Effector memory CD8-positive, alpha-beta T cell (primary cell): ENCODE measurements around the gene FCHO1.
A peak's percentile ranks its signal among the peaks of the same experiment; 100 is the strongest.

Source experiments
- ATAC-seq: fragments of 150-1000 bp; cut with Tn5 transposase; replicated peaks from 2 replicates; pipeline ENCODE4 v1.10.0; 2021; ENCODE audit warnings: mild to moderate bottlenecking, moderate library complexity
- DNase-seq, 3 experiments: peaks; one replicate each; pipeline ENCODE4 v3.0.0; 2021
- H3K27ac Mint-ChIP-seq, 2 donors: one replicate each; pipeline ENCODE4 v1.8.0; 2022; ENCODE audit warnings: mild to moderate bottlenecking in 2 of 2, mixed read lengths in 2 of 2, moderate library complexity in 2 of 2
- H3K27me3 Mint-ChIP-seq, 2 donors: one replicate each; pipeline ENCODE4 v1.8.0; 2022; ENCODE audit warnings: mixed read lengths in 2 of 2
- H3K36me3 Mint-ChIP-seq: one replicate; pipeline ENCODE4 v1.8.0; 2022; ENCODE audit warnings: mild to moderate bottlenecking, moderate library complexity, mixed read lengths; ENCODE audit not compliant: insufficient read depth
- H3K4me1 Mint-ChIP-seq, 2 donors: one replicate each; pipeline ENCODE4 v1.8.0; 2022; ENCODE audit warnings: low read depth in 2 of 2, mixed read lengths in 2 of 2
- H3K4me3 Mint-ChIP-seq, 2 donors: one replicate each; pipeline ENCODE4 v1.8.0; 2022; ENCODE audit warnings: mild to moderate bottlenecking in 2 of 2, mixed read lengths in 2 of 2, moderate library complexity in 2 of 2
- H3K9me3 Mint-ChIP-seq, 2 donors: one replicate each; pipeline ENCODE4 v1.8.0; 2022; ENCODE audit warnings: mixed read lengths in 2 of 2

Gene FCHO1

GRCh38 chr19:17743874-17744580 lies 7.2 kb upstream of the FCHO1 start:
- ATAC-seq, result no peak
- Mint-ChIP-seq H3K36me3 (peaks cover 15% of the 10 kb centered on the region), H3K4me1 (peaks cover 19 to 20% of the 10 kb centered on the region in 2 donors), H3K27me3 (no peaks in the 10 kb centered on the region), H3K4me3 (no peak overlapping the region), H3K27ac (no peak overlapping the region), H3K9me3 (no peaks in the 10 kb centered on the region)
- DNase-seq, result no peak

- peak; percentile 86 for ATAC-seq
- H3K27me3 Mint-ChIP-seq, result no peaks in the 10 kb centered on the region
- H3K36me3 Mint-ChIP-seq, result peaks cover 21% of the 10 kb centered on the region
- H3K9me3 Mint-ChIP-seq, result no peaks in the 10 kb centered on the region
- H3K27ac Mint-ChIP-seq, result peak overlapping the region; percentile 64 to 98
- peaks cover 38 to 40% of the 10 kb centered on the region in 2 donors for H3K4me1 Mint-ChIP-seq
- peak overlapping the region; percentile 92 to 96 for H3K4me3 Mint-ChIP-seq
- DNase-seq, result peak; percentile 89 to 95 (median 92)
Observed at GRCh38 chr19:17747205-17748098, 3.8 kb upstream of the FCHO1 start.

- no peaks in the 10 kb centered on the region for H3K27me3 Mint-ChIP-seq
- peaks cover 38 to 40% of the 10 kb centered on the region in 2 donors for H3K4me1 Mint-ChIP-seq
- H3K9me3 Mint-ChIP-seq, result no peaks in the 10 kb centered on the region
- DNase-seq (no peak), ATAC-seq (no peak)
- H3K36me3 Mint-ChIP-seq, result peaks cover 21% of the 10 kb centered on the region
- peak overlapping the region; percentile 77 to 98 for H3K27ac Mint-ChIP-seq
- H3K4me3 Mint-ChIP-seq, result peak overlapping the region; percentile 92 to 96
Observed at GRCh38 chr19:17748884-17749638, 2.2 kb upstream of the FCHO1 start.

GRCh38 chr19:17749912-17750317 lies 1.4 kb upstream of the FCHO1 start:
- H3K27ac Mint-ChIP-seq, result peak overlapping the region; percentile 97 to 98
- DNase-seq (no peak), ATAC-seq (no peak)
- peak overlapping the region; percentile 92 to 96 for H3K4me3 Mint-ChIP-seq
- H3K36me3 Mint-ChIP-seq, result peaks cover 21% of the 10 kb centered on the region
- no peaks in the 10 kb centered on the region for H3K9me3 Mint-ChIP-seq
- peaks cover 43 to 45% of the 10 kb centered on the region in 2 donors for H3K4me1 Mint-ChIP-seq
- H3K27me3 Mint-ChIP-seq, result no peaks in the 10 kb centered on the region

GRCh38 chr19:17751912-17752273 lies 616 bp downstream of the FCHO1 start:
- Mint-ChIP-seq H3K9me3 (no peaks in the 10 kb centered on the region), H3K4me3 (peak overlapping the region; percentile 92 to 96), H3K27me3 (no peaks in the 10 kb centered on the region), H3K4me1 (peaks cover 41 to 46% of the 10 kb centered on the region in 2 donors), H3K36me3 (peaks cover 22% of the 10 kb centered on the region), H3K27ac (peak overlapping the region; percentile 97 to 98)
- DNase-seq (no peak), ATAC-seq (no peak)

- H3K27ac Mint-ChIP-seq, result peak overlapping the region in 1 of 2 donors; percentile 20
- DNase-seq, result no peak
- no peak overlapping the region for H3K4me3 Mint-ChIP-seq
- ATAC-seq, result no peak
- H3K4me1 Mint-ChIP-seq, result peaks cover 38 to 42% of the 10 kb centered on the region in 2 donors
- H3K27me3 Mint-ChIP-seq, result no peaks in the 10 kb centered on the region
- peaks cover 20% of the 10 kb centered on the region for H3K36me3 Mint-ChIP-seq
- no peaks in the 10 kb centered on the region for H3K9me3 Mint-ChIP-seq
Observed at GRCh38 chr19:17752865-17753639, 1.8 kb downstream of the FCHO1 start.

GRCh38 chr19:17753976-17754375 lies 2.7 kb downstream of the FCHO1 start:
- peaks cover 33 to 34% of the 10 kb centered on the region in 2 donors for H3K4me1 Mint-ChIP-seq
- no peak overlapping the region for H3K4me3 Mint-ChIP-seq
- peak overlapping the region; percentile 20 to 86 for H3K27ac Mint-ChIP-seq

GRCh38 chr19:17754634-17755442 lies 3.6 kb downstream of the FCHO1 start:
- Mint-ChIP-seq H3K9me3 (no peaks in the 10 kb centered on the region), H3K27ac (peak overlapping the region; percentile 20 to 86), H3K36me3 (peaks cover 20% of the 10 kb centered on the region), H3K4me1 (peaks cover 24 to 25% of the 10 kb centered on the region in 2 donors), H3K4me3 (peak overlapping the region in 1 of 2 donors; percentile 46), H3K27me3 (no peaks in the 10 kb centered on the region)
- ATAC-seq (no peak), DNase-seq (no peak)

More at GRCh38 chr19:17753976-17754375, 2.7 kb downstream of the FCHO1 start:
- ATAC-seq (no peak), DNase-seq (no peak)
- no peaks in the 10 kb centered on the region for H3K9me3 Mint-ChIP-seq
- peaks cover 17% of the 10 kb centered on the region for H3K36me3 Mint-ChIP-seq
- H3K27me3 Mint-ChIP-seq, result no peaks in the 10 kb centered on the region

GRCh38 chr19:17755443-17755890 lies 4.2 kb downstream of the FCHO1 start:
- Mint-ChIP-seq H3K27me3 (no peaks in the 10 kb centered on the region), H3K36me3 (peaks cover 21% of the 10 kb centered on the region), H3K4me1 (peaks cover 22 to 24% of the 10 kb centered on the region in 2 donors), H3K27ac (peak overlapping the region in 1 of 2 donors; percentile 86), H3K9me3 (no peaks in the 10 kb centered on the region), H3K4me3 (no peak overlapping the region)
- ATAC-seq, result no peak
- no peak for DNase-seq

GRCh38 chr19:17755977-17756670 lies 4.8 kb downstream of the FCHO1 start:
- H3K36me3 Mint-ChIP-seq, result peaks cover 16% of the 10 kb centered on the region
- no peak for ATAC-seq
- DNase-seq, result no peak
- H3K27me3 Mint-ChIP-seq, result no peaks in the 10 kb centered on the region
- no peak overlapping the region for H3K4me3 Mint-ChIP-seq
- H3K4me1 Mint-ChIP-seq, result peaks cover 20 to 21% of the 10 kb centered on the region in 2 donors
- H3K27ac Mint-ChIP-seq, result peak overlapping the region in 1 of 2 donors; percentile 15
- no peaks in the 10 kb centered on the region for H3K9me3 Mint-ChIP-seq

GRCh38 chr19:17757125-17757524 lies 5.8 kb downstream of the FCHO1 start:
- no peak for ATAC-seq
- no peak overlapping the region for H3K4me3 Mint-ChIP-seq
- peaks cover 11 to 12% of the 10 kb centered on the region in 2 donors for H3K4me1 Mint-ChIP-seq

More at GRCh38 chr19:17757125-17757524, 5.8 kb downstream of the FCHO1 start:
- H3K27ac Mint-ChIP-seq, result peak overlapping the region in 1 of 2 donors; percentile 15
- H3K27me3 Mint-ChIP-seq, result no peaks in the 10 kb centered on the region
- DNase-seq, result no peak
- peaks cover 16% of the 10 kb centered on the region for H3K36me3 Mint-ChIP-seq
- no peaks in the 10 kb centered on the region for H3K9me3 Mint-ChIP-seq
